ENCODE data around the gene SUSD4. TPM values are rescaled to one million over a fixed set of nuclear protein-coding genes. Genes with fewer than 3 reads are reported as not detected.

The SUSD4 gene
- total RNA-seq, 2 donors from 2014 or later: 0.58 to 0.92 TPM

- Mint-ChIP-seq H3K4me3 (no peak overlapping the region), H3K36me3 (ENCODE audit: low read depth) (no peaks in the 10 kb centered on the region), H3K4me1 (peaks cover 24% of the 10 kb centered on the region), H3K27me3 (ENCODE audit: insufficient read depth) (peaks cover 20% of the 10 kb centered on the region), H3K27ac (no peak overlapping the region), H3K9me3 (no peaks in the 10 kb centered on the region)
- Histone ChIP-seq H3K27me3 (ENCODE audit: control insufficient read depth, insufficient read depth, low read length, poor library complexity, severe bottlenecking) (peaks cover under 1% of the 10 kb centered on the region), H3K4me3 (ENCODE audit: low read length) (no peak overlapping the region), H3K27ac (ENCODE audit: low read depth, low read length) (no peak overlapping the region), H3K4me1 (ENCODE audit: control insufficient read depth, insufficient read depth, low read length) (peaks cover 3% of the 10 kb centered on the region), H3K9me3 (ENCODE audit: control insufficient read depth, low read length) (no peaks in the 10 kb centered on the region), H3K36me3 (ENCODE audit: control insufficient read depth, insufficient read depth, low read length) (no peaks in the 10 kb centered on the region), H3K9ac (ENCODE audit: extremely low read depth, low read length, poor library complexity, severe bottlenecking) (no peak overlapping the region)
- TF ChIP-seq CTCF (conservative IDR thresholded peaks at IDR 0.05): no peak
- no peak for DNase-seq
- 81 to 83% methylated on average over 2 to 7 of the region's 7 CpGs for WGBS, 2 experiments (ENCODE audit: insufficient coverage in 1 of 2, insufficient read length in 1 of 2)
These were observed 11.0 kb downstream of the SUSD4 start for GRCh38 chr1:223352944-223353343.

- WGBS, 2 experiments (ENCODE audit: insufficient coverage in 1 of 2, insufficient read length in 1 of 2): 91 to 95% methylated on average over 4 to 5 of the region's 5 CpGs
- Mint-ChIP-seq H3K27ac (no peak overlapping the region), H3K27me3 (ENCODE audit: insufficient read depth) (peaks cover 16% of the 10 kb centered on the region), H3K36me3 (ENCODE audit: low read depth) (no peaks in the 10 kb centered on the region), H3K4me3 (no peak overlapping the region), H3K9me3 (no peaks in the 10 kb centered on the region), H3K4me1 (peaks cover 21% of the 10 kb centered on the region)
- H3K9me3 ChIP-seq (ENCODE audit: control insufficient read depth, low read length): no peaks in the 10 kb centered on the region
- DNase-seq: no peak
- no peak overlapping the region for H3K4me3 ChIP-seq (ENCODE audit: low read length)
- no peaks in the 10 kb centered on the region for H3K27me3 ChIP-seq (ENCODE audit: control insufficient read depth, insufficient read depth, low read length, poor library complexity, severe bottlenecking)
- TF ChIP-seq CTCF (conservative IDR thresholded peaks at IDR 0.05): no peak
- H3K36me3 ChIP-seq (ENCODE audit: control insufficient read depth, insufficient read depth, low read length): no peaks in the 10 kb centered on the region
- H3K9ac ChIP-seq (ENCODE audit: extremely low read depth, low read length, poor library complexity, severe bottlenecking): no peak overlapping the region
- no peak overlapping the region for H3K27ac ChIP-seq (ENCODE audit: low read depth, low read length)
- peaks cover 3% of the 10 kb centered on the region for H3K4me1 ChIP-seq (ENCODE audit: control insufficient read depth, insufficient read depth, low read length)
These were observed 13.5 kb downstream of the SUSD4 start for GRCh38 chr1:223350361-223350908.

- no peaks in the 10 kb centered on the region for H3K9me3 Mint-ChIP-seq
- no peak for DNase-seq
- H3K36me3 Mint-ChIP-seq (ENCODE audit: low read depth): no peaks in the 10 kb centered on the region
- H3K27me3 Mint-ChIP-seq (ENCODE audit: insufficient read depth): peaks cover 16% of the 10 kb centered on the region
- no peak overlapping the region for H3K4me3 ChIP-seq (ENCODE audit: low read length)
- no peaks in the 10 kb centered on the region for H3K4me1 ChIP-seq (ENCODE audit: control insufficient read depth, insufficient read depth, low read length)
- no peak overlapping the region for H3K27ac Mint-ChIP-seq
- H3K27ac ChIP-seq (ENCODE audit: low read depth, low read length): no peak overlapping the region
- no peaks in the 10 kb centered on the region for H3K36me3 ChIP-seq (ENCODE audit: control insufficient read depth, insufficient read depth, low read length)
- no peak overlapping the region for H3K4me3 Mint-ChIP-seq
- H3K9ac ChIP-seq (ENCODE audit: extremely low read depth, low read length, poor library complexity, severe bottlenecking): no peak overlapping the region
- peaks cover 14% of the 10 kb centered on the region for H3K4me1 Mint-ChIP-seq
- H3K9me3 ChIP-seq (ENCODE audit: control insufficient read depth, low read length): no peaks in the 10 kb centered on the region
- H3K27me3 ChIP-seq (ENCODE audit: control insufficient read depth, insufficient read depth, low read length, poor library complexity, severe bottlenecking): no peaks in the 10 kb centered on the region
- 98 to 100% methylated on average over 1 to 3 of the region's 3 CpGs for WGBS, 2 experiments (ENCODE audit: insufficient coverage in 1 of 2, insufficient read length in 1 of 2)
- no peak for TF ChIP-seq CTCF (conservative IDR thresholded peaks at IDR 0.05)
These were observed 14.7 kb downstream of the SUSD4 start for GRCh38 chr1:223349241-223349640.
